GM08714 (cell line): ENCODE data around the gene EDA.

Source experiments
- H3K4me3 ChIP-seq: fragments of 200-500 bp; sonication (Bioruptor generic); 2 replicates; pipeline ENCODE4 v1.5.1; 2014; ENCODE audit warnings: mild to moderate bottlenecking, low read length, inconsistent platforms
- ZNF274 ChIP-seq: IDR thresholded peaks from 2 replicates; pipeline ENCODE4 v1.6.1; 2012; ENCODE audit warnings: mild to moderate bottlenecking, low read depth, low read length

EDA gene

GRCh38 chrX:70038951-70039350 lies 423.0 kb downstream of the EDA start:
- TF ChIP-seq ZNF274, result no peak

GRCh38 chrX:70039758-70040157 lies 423.8 kb downstream of the EDA start:
- no peak overlapping the region for H3K4me3 ChIP-seq
- TF ChIP-seq ZNF274, result no peak

More at GRCh38 chrX:70038951-70039350, 423.0 kb downstream of the EDA start:
- no peak overlapping the region for H3K4me3 ChIP-seq

DNA sequence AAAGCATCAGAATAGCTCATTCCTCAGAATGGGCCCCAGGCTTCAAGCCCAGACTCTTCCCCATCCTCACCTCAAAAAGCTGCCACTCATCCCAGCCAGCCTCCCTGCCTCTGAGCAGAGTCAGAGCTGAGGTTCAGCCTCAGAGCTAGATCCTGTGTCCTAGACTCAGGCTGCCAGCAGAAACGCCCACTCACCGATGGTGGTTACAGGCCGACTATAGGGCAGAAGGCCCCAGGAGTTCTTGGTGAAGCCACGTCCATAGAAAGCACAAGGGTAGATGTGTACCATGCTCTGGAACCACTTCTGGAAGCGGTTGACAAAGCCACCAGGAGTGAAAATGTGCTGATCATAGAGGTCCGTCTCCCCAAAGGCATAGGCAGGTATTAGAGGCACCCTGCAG lies 426.1 kb downstream of the EDA start:
- no peak for TF ChIP-seq ZNF274
- no peak overlapping the region for H3K4me3 ChIP-seq

DNA sequence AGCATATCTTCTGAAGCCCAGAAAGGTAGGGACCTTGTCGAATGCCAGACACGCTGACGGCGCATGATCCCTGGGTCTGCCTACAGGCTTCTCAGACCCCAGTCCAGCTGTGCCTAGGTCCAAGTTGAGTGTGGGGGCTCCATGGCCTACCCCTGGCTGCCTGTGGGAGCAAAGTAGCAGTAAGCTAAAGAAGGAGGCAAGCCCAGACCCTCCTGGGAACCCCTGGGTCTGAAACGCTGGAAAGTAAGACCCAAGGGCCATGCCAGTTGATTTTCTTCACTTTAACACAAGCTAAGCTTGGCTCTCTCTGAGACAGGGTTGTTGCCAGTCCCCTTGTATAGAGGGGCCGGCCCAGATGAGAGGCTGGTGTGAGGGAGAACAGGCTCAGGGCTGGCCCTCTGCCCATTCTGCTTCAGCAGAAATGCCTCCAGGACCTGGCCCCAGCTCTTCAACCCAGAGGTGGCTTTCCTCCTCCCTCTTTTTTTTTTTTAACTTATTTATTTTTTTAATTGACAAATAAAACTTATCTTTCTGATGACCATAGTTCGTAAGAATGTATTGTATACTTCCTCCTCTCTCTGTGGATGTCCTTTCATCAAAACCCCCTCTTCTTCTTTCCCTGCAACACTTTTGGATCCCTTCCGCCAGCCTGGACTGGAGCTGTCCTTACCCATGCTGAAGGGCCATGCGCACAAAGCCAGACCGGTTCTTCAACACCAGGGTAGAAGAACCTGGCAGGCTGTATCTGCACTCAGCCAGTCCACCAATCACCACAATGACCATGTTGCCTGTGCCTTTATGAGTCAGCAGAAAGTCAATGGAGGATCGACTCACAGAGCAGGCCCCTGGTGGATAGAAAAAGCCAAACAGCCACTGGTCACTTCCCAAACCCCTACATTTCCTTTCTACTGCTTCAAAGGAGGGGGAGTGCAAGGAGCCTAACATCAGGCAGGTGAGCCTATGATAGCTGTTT lies 426.8 kb downstream of the EDA start:
- no peak for TF ChIP-seq ZNF274
- H3K4me3 ChIP-seq, result no peak overlapping the region

GRCh38 chrX:70043685-70044084 lies 427.8 kb downstream of the EDA start:
- H3K4me3 ChIP-seq, result no peak overlapping the region
- TF ChIP-seq ZNF274, result no peak

GRCh38 chrX:70044541-70045245 lies 428.8 kb downstream of the EDA start:
- no peak for TF ChIP-seq ZNF274
- H3K4me3 ChIP-seq, result no peak overlapping the region

GRCh38 chrX:70046978-70047377 lies 431.1 kb downstream of the EDA start:
- no peak for TF ChIP-seq ZNF274
- H3K4me3 ChIP-seq, result no peak overlapping the region

DNA sequence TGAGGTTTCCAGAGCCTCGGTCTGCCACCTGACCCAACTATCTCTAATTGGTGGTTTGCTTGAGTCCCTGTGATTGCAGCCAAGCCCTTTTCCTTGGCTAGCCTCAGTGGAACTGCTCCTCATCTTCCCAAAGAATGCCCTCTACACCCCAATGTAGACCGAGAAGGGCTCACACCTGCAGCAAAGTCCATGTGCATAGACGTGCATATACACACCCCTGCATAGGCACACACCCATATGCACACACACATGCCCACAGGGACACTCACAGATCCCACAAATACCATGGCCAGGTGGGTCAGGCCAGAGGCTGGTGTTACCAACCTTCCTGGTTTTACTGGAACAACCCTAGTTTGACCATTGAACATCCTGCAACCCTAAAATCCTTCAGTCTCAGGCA lies 433.5 kb downstream of the EDA start:
- no peak overlapping the region for H3K4me3 ChIP-seq
- no peak for TF ChIP-seq ZNF274

DNA sequence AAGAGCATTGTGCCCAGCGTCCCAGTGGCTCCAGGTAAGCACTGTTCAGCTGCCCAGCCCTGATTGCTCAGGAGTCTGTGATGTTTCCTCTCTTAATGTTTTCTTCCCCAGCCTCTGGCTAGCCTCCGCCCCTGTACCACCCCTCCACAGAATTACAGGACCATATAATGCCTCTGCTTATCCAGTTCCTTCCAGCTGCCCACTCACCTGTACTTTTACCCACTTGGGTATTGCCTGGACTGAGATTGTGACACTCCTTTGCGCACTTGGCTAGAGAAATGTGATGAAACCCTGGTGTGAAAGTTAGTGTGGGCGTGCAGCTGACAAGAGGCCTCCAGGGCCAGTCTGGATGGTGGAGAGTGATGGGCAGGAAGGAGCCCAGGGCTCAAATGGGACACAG lies 434.0 kb downstream of the EDA start, which contains the start of gene AWAT2:
Gene AWAT2, minus strand, starts transcription at position 14 of the 400 bp plus-strand sequence. Its CDS starts 6 bp downstream, at position 8.
- H3K4me3 ChIP-seq, result no peak within 1 kb of the TSS
- no peak for TF ChIP-seq ZNF274

DNA sequence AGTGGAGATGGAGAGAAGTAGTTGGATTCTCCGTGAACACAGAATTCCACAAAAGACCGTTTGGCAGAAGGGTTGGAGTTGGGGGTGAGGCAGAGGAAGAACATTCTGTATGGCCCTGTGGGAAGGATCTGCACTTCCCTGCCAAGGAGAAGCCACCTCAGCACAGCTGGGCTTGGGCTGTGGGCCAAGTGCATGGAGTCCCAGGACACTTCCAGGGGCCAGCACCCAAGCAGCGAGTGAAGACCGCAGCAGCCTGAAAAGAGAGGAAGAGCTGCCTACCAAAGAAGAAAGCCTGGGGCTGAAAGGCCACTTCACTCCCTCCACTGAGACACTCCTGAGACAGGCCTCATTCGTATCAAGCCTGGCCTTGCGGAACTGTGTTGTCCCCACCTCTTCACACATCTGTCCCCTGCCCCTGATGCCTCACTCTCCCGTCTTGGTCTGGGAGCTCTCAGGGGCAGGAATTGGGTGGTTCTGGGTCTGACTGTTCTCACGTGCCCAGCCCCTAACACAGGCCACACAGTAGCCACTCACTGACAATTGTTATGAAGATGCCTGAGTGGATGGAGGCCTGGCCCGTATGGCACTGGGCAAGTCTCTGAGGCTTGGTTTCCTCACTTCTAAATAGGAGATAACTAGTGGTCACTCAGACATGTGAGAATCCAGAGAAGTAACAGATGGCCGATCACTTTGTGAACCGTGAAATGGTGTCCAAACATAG lies 437.1 kb downstream of the EDA start:
- no peak for TF ChIP-seq ZNF274
- no peak overlapping the region for H3K4me3 ChIP-seq

DNA sequence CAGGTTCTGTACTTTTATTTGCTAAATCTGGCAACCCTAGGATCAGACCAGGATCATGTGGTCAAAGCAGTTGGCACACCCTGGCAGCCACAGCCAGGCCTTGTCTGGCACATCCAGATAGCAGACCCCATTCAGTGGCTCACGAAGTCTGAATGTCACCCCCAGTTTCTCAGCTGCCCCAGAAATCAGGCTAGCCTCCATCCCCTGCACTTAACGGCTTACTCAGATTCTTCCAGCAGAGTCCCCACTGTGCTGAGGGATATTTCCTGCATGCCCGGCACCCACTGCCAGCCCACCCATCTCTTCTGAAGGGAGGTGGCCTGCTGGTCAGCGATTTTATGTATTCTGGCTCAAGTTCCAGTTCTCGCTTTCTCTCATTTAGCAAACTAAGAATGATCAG lies 438.5 kb downstream of the EDA start:
- no peak overlapping the region for H3K4me3 ChIP-seq
- no peak for TF ChIP-seq ZNF274

DNA sequence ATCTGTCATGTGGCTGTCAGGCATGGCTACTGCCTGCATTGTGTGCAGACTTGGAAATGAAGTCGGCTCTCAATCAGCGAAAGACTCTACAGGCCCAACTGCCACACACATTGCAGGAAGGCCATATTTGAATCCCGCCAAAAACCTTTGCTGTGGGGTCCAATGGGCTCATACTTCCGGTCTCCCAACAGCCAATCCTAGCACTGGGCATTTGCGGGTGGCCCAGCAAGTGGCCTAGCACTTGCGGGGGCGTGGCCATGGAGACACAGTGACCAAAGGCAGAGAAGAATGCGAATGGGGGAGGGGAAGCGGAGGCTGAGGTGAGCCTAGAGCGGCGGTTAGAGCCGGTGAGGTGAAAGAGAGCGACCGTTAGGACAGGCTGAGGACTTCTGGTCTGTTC lies 446.2 kb downstream of the EDA start, which contains the start of gene OTUD6A:
Gene OTUD6A, plus strand, starts transcription at position 382 of the 400 bp plus-strand sequence. CDS start 68 bp downstream, outside the sequence.
- TF ChIP-seq ZNF274, result no peak
- no peak within 1 kb of the TSS for H3K4me3 ChIP-seq

DNA sequence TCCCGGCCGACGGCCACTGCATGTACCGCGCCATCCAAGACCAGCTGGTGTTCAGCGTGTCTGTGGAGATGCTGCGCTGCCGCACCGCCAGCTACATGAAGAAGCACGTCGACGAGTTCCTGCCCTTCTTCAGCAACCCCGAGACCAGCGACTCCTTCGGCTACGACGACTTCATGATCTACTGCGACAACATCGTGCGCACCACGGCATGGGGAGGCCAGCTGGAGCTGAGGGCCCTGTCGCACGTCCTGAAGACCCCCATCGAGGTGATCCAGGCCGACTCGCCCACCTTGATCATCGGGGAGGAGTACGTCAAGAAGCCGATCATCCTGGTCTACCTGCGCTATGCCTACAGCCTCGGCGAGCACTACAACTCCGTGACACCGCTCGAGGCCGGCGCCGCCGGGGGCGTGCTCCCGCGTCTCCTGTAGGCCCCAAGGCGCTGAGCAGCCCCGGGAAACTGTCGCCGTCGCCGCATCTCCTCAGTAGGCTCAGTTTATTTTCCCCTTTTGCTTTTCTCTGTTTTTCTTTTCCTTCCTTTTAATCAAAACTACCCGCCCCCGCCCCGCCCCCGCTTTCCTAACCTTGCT lies 447.1 kb downstream of the EDA start:
- no peak for TF ChIP-seq ZNF274
- no peak overlapping the region for H3K4me3 ChIP-seq

DNA sequence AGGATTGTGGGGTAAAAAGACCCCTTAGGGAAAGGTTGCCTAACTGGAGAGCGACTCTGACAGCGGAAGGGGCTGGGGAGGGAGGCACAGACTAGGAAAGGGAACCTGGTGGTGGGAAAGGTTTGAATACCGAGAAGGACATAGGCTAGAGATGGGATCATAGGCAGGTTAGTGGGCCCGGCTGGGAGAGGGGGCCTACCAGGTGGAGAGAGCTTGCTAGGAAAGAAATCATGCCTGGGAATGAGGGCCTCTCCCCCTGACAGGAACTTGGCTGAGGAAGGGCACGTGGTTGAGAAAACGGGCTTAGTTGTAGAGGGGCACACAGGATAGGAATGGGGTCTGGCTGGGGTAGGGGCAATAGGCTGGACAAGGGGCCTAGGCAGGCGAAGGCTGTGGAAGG lies 450.7 kb downstream of the EDA start:
- no peak for TF ChIP-seq ZNF274
- H3K4me3 ChIP-seq, result no peak overlapping the region
